HG03575 (cell line): ENCODE measurements around the gene IVNS1ABP.

Experiments used
- ATAC-seq: cut with Tn5 transposase; IDR thresholded peaks from one replicate; pipeline ENCODE4 v1.9.1; 2021; ENCODE audit not compliant: unreplicated experiment, insufficient number of reproducible peaks, low FRiP score; ENCODE audit errors: extremely low read depth

IVNS1ABP gene

DNA sequence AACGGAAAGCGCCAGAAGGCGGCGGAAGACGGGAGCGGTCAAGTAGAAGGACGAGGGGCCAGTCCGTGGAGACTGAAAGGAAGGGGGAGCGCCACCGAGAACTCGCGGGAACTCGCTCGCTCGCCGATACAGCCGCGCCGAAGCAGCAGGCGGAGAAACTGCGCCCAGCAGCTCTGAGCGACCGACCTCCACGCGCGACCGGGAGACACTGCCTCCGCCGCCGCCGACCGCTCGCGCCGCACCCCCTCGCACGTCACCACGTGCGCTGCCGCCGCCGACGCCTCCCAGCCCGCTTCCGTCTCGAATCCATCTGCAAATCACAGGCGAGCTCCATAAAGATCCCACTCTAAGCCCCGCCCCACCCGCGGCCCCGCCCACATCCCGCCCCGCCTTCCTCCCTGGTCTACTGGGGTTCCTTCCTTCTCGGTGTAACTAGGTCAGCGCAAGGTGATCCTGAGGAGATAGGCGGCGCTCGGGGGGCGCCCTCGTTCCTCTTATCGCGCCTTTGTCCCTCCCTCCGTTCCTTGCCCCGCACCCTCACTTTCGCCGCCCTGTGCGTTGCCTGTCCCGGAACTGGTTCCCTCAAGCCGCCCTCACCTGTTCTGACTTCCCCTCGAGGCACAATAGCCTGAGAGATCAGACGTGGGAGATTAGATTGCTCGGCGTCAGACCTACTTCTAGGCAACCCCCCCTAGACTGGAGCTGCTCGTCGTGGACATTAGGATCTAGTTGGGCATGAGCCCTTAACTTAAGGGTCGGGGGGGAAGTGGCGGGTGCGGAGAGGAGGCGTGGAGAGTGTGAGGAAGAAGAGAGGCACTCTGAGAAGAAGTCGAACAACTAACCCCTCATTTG, at the start of gene IVNS1ABP:
Gene IVNS1ABP, minus strand, starts transcription at position 210 of the 852 bp plus-strand sequence. CDS start 7,750 bp downstream, outside the sequence.
- peak; percentile 58 for ATAC-seq

DNA sequence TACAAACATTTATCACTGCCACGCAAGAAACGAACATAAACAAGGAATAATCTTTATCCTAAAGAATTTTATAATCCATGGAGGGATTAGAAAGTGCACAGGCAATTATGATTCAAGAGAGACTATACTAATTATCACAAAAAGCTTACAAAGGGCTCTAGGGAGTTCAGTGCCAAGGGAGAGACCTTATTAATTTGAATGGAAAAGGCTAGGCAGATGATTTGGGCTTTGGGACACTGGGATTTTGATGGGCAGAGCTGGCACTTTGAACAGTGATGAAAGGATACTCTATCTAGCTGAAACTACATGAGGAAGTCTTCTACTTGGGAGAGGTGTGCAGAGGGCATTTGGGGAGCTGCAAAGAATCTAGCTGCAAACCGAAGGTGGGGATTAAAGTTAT, 48.9 kb upstream of the IVNS1ABP start:
- no peak for ATAC-seq

DNA sequence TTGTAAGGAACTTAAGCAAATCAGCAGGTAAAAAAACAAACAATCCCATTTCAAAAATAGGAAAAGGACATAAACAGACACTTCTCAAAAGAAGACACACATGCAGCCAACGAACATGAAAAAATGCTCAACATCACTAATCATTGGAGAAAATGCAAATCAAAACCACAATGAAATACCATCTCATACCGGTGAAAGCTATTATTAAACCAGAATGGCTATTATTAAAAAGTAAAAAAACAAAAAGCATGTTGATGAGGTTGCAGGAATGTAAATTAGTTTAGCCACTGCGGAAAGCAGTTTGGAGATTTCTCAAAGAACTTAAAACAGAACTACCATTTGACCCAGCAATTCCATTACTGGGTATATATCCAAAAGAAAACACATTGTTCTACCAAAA, 47.5 kb upstream of the IVNS1ABP start:
- ATAC-seq: peak; percentile 54

DNA sequence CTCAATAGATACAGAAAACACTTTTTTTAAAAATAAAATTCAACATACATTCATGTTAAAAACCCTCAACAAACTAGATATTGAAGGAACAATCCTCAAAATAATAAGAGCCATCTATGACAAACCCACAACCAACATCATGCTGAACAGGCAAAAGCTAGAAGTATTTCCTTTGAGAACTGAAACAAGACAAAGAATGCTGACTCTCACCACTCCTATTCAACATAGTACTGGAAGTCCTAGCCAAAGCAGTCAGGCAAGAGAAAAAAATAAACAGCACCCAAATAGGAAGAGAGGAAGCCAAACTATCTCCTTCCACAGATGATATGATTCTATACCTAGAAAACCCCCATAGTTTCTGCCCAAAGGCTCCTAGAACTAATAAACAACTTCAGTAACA, 46.2 kb upstream of the IVNS1ABP start:
- ATAC-seq: no peak

DNA sequence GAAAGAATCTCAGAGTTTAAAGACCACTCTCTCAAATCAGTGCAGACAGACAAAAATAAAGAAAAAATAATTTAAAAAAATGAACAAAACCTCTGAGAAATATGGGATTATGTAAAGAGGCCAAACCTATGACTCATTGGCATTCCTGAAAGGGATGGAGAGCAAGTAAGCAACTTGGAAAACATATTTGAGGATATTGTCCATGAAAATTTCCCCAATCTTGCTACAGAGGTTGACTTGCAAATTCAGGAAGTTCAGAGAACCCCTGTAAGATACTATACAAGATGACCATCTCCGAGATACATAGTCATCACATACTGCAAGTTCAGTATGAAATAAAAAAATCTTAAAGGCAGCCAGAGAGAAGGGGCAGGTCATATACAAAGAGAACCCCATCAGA, 43.7 kb upstream of the IVNS1ABP start:
- ATAC-seq: no peak

DNA sequence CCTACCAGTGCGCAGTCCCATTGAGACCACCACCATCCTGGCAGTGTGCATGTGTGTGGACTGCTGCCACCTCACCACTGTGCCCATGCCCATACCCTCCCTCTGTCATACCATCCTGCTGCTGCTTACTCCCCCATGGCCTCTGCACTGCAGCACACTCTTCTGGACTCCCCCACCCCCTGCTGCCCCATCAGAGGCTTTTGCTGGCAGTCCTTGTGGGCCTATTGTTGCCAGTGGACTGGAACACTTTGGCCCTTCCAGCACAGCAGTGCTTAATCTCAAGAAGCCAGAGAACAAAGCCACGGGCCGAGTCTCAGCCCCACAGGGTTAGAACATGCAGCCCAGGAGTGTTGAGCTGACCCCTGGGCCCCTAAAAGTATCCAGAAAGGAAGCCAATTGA, 41.9 kb upstream of the IVNS1ABP start:
- no peak for ATAC-seq

DNA sequence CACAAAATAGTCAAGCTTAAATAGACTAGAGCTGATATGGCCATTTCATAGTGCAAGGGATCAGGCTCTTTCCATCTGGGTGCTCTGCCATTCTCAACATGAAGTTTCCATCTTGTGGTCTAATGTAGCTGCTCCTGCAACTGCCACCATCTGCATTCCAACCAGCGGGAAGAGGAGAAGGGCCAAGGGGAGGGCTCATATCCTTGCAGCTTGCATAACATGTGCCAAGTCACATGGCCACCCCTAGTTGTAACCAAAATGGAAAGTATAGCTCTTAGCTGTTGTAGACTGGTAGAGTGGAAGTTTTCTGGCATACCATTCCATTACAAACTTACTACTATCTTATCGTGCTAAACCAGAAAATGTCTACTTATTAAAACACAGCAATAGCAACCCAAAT, 38.9 kb upstream of the IVNS1ABP start:
- no peak for ATAC-seq

DNA sequence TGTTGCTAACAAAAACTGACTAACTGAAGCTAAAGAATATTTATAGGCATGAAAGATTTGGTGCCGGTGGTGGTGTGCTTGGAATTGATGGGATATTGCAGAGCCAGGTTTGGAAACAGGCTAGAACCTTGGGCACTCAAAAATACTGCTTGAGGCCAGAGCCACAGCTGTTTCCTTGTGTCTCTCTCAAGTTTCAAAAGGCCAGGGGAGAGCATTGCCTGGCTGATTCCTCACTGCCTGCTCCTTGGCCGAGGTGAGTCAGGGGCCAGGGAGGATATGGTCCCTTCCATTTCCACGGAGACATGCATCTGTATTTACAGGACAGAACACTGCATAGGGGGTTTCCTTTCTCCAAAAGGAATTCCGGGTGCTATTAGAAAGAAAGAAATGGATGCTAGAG, 36.1 kb upstream of the IVNS1ABP start:
- ATAC-seq: no peak

DNA sequence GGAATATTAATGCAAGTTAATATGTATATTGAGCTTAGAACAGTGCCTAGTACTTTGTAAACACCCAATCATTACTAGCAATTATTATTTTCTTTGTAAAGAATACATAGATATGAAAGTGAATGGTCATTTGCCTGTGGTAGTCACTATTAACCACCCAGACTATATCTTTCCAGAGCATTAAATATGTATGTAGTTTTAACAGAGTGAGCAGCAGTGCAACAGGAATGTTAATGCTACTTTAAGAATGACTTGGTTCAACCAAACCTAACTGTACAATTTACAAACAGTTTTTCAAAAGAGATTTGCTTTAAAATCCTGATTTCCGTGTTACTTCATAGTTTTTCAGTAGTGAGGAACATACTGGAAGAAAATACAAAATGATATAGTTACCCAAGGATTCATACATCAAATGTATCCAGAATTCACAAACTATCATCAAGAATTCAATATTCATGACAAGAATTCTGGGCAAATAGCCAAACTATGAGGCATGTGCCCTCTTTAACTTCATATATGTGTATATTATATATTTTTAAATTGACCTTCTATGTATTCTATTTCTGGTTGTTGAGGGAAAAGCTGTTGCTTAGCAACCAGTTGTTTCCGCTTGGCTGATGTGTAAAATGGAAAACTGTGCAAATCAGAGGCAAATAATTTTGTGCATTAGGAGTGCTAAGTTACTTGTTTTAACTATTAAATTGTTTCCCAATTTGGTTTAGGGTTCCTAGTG, 34.9 kb upstream of the IVNS1ABP start:
- no peak for ATAC-seq

DNA sequence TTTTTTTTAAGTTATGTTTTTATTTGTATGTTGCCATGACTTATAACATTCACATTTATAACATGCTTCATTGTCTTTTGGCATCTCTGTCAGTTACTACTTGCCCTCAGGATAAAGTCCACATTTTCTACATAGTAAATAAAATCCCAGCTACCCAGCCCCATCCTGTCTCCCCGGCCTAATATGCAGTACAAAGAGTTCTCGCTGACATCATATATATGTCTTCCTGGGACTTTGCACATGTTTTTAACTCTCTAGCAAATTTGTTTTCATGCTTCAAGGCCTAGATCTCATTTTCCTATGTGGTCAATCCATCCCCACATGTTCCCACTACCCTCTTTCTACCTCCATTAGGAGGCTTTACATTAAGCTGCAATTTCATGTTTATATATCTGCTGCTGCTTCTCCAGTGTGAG, 33.0 kb upstream of the IVNS1ABP start:
- no peak for ATAC-seq

DNA sequence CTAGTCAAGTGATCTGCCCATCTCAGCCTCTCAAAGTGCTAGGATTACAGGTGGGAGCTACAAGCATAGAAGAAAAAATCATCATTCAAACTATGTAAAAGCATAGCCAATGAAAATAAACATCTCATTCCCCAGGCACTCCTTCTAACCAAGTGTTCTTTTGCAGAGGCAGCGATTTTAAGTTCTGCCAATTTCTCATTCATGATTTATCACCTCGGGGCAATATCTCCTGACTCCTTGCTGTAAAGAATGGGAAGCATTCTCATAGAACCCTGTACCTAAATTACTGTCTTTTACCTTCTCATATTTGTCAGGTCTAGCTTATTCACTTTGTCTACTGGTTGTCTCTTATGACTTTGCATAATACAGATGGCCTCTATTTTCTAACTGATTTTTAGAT, 32.5 kb upstream of the IVNS1ABP start:
- no peak for ATAC-seq

DNA sequence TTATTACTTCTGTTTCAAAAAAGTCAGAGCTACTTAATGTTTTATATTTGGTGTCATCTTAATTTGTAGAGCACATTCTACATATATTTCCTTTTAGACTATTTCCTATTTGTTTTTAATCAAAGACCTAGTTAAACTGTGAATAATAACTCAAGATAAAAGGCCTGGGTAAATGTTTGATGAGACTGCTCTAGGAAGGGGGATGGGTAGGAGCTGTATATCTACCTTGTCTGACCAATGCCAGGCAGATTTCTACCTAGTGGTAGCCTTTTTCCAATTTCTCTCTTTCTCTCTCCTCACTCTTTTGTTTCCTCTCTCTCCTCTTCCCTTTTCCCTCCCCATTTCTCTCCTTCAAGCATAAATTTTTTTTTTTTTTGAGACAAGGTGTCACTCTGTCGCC, 31.9 kb upstream of the IVNS1ABP start:
- ATAC-seq: no peak

DNA sequence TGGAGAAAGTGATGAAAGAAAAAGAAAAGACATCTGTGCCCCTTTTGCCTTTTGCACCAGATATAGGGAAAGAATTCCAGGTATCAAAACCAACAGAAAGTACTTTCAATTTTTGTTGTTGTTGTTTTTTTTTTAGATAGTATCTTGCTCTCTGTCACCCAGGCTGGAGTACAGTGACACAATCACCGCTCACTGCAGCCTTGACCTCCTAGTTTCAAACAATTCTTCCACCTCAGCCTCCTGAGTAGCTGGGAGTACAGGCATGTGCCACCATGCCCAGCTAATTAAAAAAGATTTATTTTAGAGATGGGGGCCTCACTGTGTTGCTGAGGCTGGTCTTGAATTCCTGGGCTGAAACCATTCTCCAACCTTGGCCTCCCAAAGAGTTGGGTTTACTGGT, 31.3 kb upstream of the IVNS1ABP start:
- ATAC-seq: no peak

DNA sequence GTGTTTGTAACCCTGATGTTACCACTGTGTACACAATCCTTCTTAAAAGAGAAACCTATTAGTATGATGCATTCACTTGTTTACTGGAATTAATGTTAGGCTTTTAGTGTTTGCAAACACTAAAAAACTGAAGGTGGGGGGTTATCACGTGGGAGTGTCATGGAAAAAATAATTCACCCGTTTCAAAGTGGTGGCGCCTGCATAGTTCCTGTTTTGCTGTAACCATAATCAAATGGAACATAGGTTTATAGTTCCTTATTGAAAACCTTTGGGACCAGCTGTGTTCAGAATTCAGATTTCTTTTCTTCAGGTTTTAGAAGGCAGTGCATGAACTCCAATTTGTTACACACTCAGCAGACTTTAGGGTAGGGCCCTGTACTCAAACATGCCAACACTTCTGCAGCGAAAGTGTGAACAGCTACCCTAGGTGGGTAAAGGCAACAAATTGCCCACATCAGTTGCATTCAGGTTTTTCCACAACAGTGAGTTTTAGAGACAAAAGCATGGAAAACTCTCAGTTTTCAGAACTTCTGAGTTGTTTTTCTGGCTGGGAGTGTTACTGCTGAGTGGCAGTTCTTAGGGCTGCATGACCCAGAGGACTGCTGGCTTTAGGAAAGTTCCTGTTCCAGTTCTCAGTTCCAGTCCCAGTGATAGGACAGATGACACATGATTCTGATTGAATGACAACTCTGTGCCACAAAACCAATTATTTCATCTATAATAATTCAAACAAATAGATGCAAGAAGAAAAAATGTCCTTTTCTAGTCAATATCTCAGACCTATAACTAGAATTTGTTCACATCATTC, 29.1 kb upstream of the IVNS1ABP start:
- ATAC-seq: no peak

DNA sequence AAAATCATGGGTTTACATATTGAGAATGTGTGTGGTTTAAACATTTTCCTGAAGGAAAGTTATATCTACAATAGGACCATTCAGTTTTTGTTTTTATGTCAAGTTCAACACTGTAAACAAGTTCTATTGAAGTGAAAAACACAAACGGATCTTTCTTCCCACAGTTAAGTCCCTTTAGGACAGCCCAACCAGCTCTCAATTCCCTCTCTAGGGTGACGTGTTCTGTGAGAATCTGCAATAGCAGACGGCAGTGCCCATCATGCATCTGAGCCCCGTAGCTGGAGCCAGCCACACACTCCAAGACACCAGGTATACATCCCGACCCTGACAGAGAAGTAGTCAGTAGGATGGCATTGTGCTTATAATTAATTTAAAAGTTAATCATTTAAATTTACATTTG, 26.3 kb upstream of the IVNS1ABP start:
- no peak for ATAC-seq

DNA sequence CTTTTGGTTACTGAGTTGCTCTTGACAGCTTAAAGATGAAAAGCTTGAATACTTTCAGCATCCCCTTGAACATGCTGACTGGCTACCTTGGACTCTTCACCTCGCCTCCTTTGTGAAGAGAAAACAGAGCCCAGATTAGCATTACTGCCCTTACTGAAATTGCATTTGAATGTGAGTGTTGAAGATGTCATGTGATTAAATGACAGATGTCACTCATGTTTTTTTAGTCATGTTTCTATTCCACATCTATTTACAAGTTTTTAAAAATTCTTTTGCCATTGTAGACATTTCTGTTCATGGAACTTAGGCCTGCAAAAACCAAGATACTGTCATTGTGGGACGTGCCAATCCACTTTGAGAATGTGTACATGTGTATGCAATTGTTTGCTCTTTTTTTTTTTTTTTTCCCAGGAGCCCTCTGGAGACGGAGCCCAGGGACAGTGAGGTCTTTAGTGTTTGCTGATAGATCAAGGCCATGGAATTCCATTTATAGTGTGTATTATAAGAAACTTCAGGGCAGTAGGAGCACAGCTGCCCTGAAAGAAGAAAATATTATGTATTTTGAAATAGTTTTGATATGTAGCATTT, 25.7 kb upstream of the IVNS1ABP start:
- ATAC-seq: no peak

DNA sequence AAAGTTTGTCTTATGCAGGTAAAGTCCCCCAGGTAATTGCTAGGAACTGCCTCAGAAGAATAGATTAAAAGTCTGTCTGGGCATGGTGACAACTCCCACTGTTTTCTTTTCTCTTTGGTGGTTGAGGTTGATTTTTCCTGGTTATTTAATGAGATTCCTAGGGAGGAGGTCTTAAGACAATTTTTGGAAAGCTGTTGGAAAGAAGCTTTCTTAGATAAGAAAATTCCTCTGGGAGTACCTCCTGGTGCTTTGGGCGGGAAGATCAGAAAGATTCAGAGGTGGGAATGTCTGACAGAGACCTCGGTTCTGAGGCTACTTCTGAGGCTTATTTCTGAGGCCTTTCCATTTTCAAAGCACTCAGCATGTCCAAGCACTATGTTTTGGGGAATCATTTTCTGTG, 25.0 kb upstream of the IVNS1ABP start:
- ATAC-seq: no peak

DNA sequence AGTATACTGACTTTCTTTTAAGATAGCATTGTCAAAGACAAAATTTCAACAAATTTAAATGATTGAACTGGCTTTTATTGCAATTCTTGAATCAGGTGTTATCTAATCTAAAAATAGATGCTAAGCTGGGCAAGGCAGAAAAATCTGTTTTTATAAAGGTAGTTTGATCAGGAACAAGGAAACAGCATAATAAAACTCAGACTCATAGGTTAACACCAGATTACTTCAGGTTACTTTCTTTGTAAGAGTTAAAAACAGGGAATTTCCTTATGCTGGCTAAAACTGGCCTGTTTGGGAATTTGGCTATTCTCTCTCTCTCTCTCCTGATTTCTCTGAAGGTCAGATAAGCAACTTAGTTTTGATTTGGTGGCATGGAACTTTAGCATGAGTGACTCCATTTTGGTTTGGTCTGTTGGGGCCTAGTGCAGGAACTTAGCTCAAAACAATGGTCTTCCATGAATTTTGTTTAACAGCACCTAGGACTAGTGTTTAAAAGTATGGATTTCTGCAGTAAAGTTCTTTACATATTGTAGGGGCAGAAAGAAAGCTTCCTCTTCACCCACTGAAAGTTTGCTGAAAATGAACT, 24.2 kb upstream of the IVNS1ABP start:
- ATAC-seq: no peak
